ENCODE measurements around the gene MANF.

DNA sequence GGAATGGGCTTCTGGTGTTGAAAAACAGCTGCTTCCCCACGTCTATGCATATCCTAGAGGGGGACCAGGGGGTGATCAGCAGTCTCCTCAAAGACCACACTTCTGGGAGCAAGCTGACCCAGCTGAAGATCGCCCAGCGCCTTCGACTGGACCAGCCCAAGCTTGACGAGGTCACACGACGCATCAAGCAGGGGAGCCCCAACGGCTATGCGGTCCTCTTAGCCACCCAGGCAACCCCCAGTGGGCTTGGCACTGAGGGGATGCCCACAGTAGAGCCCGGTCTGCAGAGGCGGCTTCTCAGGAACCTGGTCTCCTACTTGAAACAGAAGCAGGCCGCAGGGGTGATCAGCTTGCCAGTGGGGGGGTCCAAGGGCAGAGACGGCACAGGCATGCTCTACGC is 8.5 kb downstream of the MANF start:
- TF ChIP-seq, protein P1, sequence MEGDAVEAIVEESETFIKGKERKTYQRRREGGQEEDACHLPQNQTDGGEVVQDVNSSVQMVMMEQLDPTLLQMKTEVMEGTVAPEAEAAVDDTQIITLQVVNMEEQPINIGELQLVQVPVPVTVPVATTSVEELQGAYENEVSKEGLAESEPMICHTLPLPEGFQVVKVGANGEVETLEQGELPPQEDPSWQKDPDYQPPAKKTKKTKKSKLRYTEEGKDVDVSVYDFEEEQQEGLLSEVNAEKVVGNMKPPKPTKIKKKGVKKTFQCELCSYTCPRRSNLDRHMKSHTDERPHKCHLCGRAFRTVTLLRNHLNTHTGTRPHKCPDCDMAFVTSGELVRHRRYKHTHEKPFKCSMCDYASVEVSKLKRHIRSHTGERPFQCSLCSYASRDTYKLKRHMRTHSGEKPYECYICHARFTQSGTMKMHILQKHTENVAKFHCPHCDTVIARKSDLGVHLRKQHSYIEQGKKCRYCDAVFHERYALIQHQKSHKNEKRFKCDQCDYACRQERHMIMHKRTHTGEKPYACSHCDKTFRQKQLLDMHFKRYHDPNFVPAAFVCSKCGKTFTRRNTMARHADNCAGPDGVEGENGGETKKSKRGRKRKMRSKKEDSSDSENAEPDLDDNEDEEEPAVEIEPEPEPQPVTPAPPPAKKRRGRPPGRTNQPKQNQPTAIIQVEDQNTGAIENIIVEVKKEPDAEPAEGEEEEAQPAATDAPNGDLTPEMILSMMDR (IDR thresholded peaks at IDR 0.05 in 8 of 11, conservative IDR thresholded peaks at IDR 0.05 in 3 of 11), result no peak
- TF ChIP-seq POLR2A (IDR thresholded peaks at IDR 0.05), result no peak
